Stomach smooth muscle (tissue), 2 donors: Measurements from ENCODE around the gene HDGFL2.

Source experiments
- H3K27ac ChIP-seq: one replicate; pipeline ENCODE4 v1.7.0; 2013; ENCODE audit warnings: mild to moderate bottlenecking, low read length, inconsistent platforms
- H3K27me3 ChIP-seq, 2 donors: one replicate each; pipeline ENCODE4 v1.7.0; 2013; ENCODE audit warnings: low read length in 2 of 2; ENCODE audit not compliant: insufficient read depth in 2 of 2, control insufficient read depth in 1 of 2
- H3K36me3 ChIP-seq, 2 donors: one replicate each; pipeline ENCODE4 v1.7.0; 2013; ENCODE audit warnings: low read length in 2 of 2; ENCODE audit not compliant: control insufficient read depth in 2 of 2, insufficient read depth in 2 of 2
- H3K4me1 ChIP-seq: one replicate; pipeline ENCODE4 v1.7.0; 2013; ENCODE audit warnings: low read length; ENCODE audit not compliant: control insufficient read depth, insufficient read depth
- H3K4me3 ChIP-seq, 2 donors: one replicate each; pipeline ENCODE4 v1.7.0; 2013; ENCODE audit warnings: low read length in 2 of 2
- H3K9ac ChIP-seq, 2 donors: one replicate each; pipeline ENCODE4 v1.7.0; 2013; ENCODE audit warnings: low read length in 2 of 2, mild to moderate bottlenecking in 1 of 2
- H3K9me3 ChIP-seq, 2 donors: one replicate each; pipeline ENCODE4 v1.7.0; 2013; ENCODE audit warnings: low read length in 2 of 2; ENCODE audit not compliant: control insufficient read depth in 2 of 2
- donor health status: healthy.
- donor health status: Pancreatic carcinoma.

The HDGFL2 gene

GRCh38 chr19:4473763-4474513 lies 1.8 kb downstream of the HDGFL2 start:
- Histone ChIP-seq H3K36me3 (peaks cover 14% of the 10 kb centered on the region in 2 donors), H3K9me3 (no peaks in the 10 kb centered on the region), H3K27ac (no peak overlapping the region), H3K9ac (peak overlapping the region in 1 of 2 donors; percentile 53), H3K4me3 (peak overlapping the region; percentile 4 to 54), H3K4me1 (peaks cover 30% of the 10 kb centered on the region), H3K27me3 (no peaks in the 10 kb centered on the region)

GRCh38 chr19:4474514-4475022 lies 2.5 kb downstream of the HDGFL2 start:
- Histone ChIP-seq H3K36me3 (peaks cover 14% of the 10 kb centered on the region in 2 donors), H3K27me3 (no peaks in the 10 kb centered on the region), H3K9ac (peak overlapping the region; percentile 13 to 53), H3K4me1 (peaks cover 30% of the 10 kb centered on the region), H3K4me3 (peak overlapping the region; percentile 4 to 54), H3K27ac (no peak overlapping the region), H3K9me3 (no peaks in the 10 kb centered on the region)

- Histone ChIP-seq H3K4me1 (peaks cover 25% of the 10 kb centered on the region), H3K27me3 (no peaks in the 10 kb centered on the region), H3K9ac (no peak overlapping the region), H3K27ac (no peak overlapping the region), H3K36me3 (peaks cover 14 to 16% of the 10 kb centered on the region in 2 donors), H3K9me3 (no peaks in the 10 kb centered on the region), H3K4me3 (no peak overlapping the region)
These were observed 5.1 kb downstream of the HDGFL2 start for GRCh38 chr19:4477034-4477801.

- no peaks in the 10 kb centered on the region for H3K9me3 ChIP-seq
- H3K27me3 ChIP-seq: no peaks in the 10 kb centered on the region
- H3K4me1 ChIP-seq: no peaks in the 10 kb centered on the region
- no peak overlapping the region for H3K27ac ChIP-seq
- H3K36me3 ChIP-seq: peaks cover 4 to 16% of the 10 kb centered on the region in 2 donors
- no peak overlapping the region for H3K9ac ChIP-seq
- H3K4me3 ChIP-seq: no peak overlapping the region
These were observed 10.7 kb downstream of the HDGFL2 start for GRCh38 chr19:4482721-4483364.

- Histone ChIP-seq H3K9ac (no peak overlapping the region), H3K27ac (no peak overlapping the region), H3K4me1 (no peaks in the 10 kb centered on the region), H3K9me3 (no peaks in the 10 kb centered on the region), H3K4me3 (no peak overlapping the region), H3K27me3 (no peaks in the 10 kb centered on the region), H3K36me3 (peaks cover 4 to 15% of the 10 kb centered on the region in 2 donors)
These were observed 11.3 kb downstream of the HDGFL2 start for GRCh38 chr19:4483385-4483784.

GRCh38 chr19:4487572-4487971 lies 15.5 kb downstream of the HDGFL2 start:
- Histone ChIP-seq H3K4me3 (no peak overlapping the region), H3K9me3 (no peaks in the 10 kb centered on the region), H3K4me1 (no peaks in the 10 kb centered on the region), H3K27me3 (no peaks in the 10 kb centered on the region), H3K27ac (no peak overlapping the region), H3K9ac (no peak overlapping the region), H3K36me3 (peaks cover 22 to 35% of the 10 kb centered on the region in 2 donors)

GRCh38 chr19:4488496-4488895 lies 16.4 kb downstream of the HDGFL2 start:
- H3K9me3 ChIP-seq: no peaks in the 10 kb centered on the region
- no peaks in the 10 kb centered on the region for H3K4me1 ChIP-seq
- H3K36me3 ChIP-seq: peaks cover 22 to 30% of the 10 kb centered on the region in 2 donors

GRCh38 chr19:4491446-4491845 lies 19.3 kb downstream of the HDGFL2 start:
- Histone ChIP-seq H3K36me3 (peaks cover 28 to 35% of the 10 kb centered on the region in 2 donors), H3K9me3 (no peaks in the 10 kb centered on the region), H3K27me3 (no peaks in the 10 kb centered on the region), H3K27ac (no peak overlapping the region), H3K4me1 (no peaks in the 10 kb centered on the region), H3K9ac (no peak overlapping the region), H3K4me3 (no peak overlapping the region)

More at GRCh38 chr19:4488496-4488895, 16.4 kb downstream of the HDGFL2 start:
- no peak overlapping the region for H3K9ac ChIP-seq
- H3K27ac ChIP-seq: no peak overlapping the region
- H3K4me3 ChIP-seq: no peak overlapping the region
- H3K27me3 ChIP-seq: no peaks in the 10 kb centered on the region

GRCh38 chr19:4492337-4493103 lies 20.4 kb downstream of the HDGFL2 start:
- H3K36me3 ChIP-seq: peaks cover 28 to 35% of the 10 kb centered on the region in 2 donors
- no peak overlapping the region for H3K27ac ChIP-seq
- H3K27me3 ChIP-seq: no peaks in the 10 kb centered on the region
- H3K4me1 ChIP-seq: no peaks in the 10 kb centered on the region
- H3K9me3 ChIP-seq: no peaks in the 10 kb centered on the region
- no peak overlapping the region for H3K4me3 ChIP-seq
- no peak overlapping the region for H3K9ac ChIP-seq
